ENCODE results near the gene MSRB1. TPM values are rescaled to one million over a fixed set of nuclear protein-coding genes. Genes with fewer than 3 reads are reported as not detected.

Gene MSRB1
- total RNA-seq, 1 experiment from 2014 or later = 26.4 TPM

GRCh38 chr16:1906055-1906845 lies 36.7 kb downstream of the MSRB1 start:
- ChIA-PET CTCF (interaction anchor here (1.0 to 2.1 kb wide), 4 partner anchors 10 to 97 kb away, joined by 3 to 8 read pairs (median 4); no protein-coding TSS in a partner anchor), POLR2A (no interaction called here)
- Mint-ChIP-seq H3K27ac (no peak overlapping the region), H3K4me1 (peaks cover 9% of the 10 kb centered on the region), H3K4me3 (no peak overlapping the region), H3K27me3 (ENCODE audit: low read depth) (peaks cover 7% of the 10 kb centered on the region; the same call in 1 of the 2 replicates), H3K36me3 (no peaks in the 10 kb centered on the region), H3K9me3 (no peaks in the 10 kb centered on the region)
- no peak for DNase-seq (ENCODE audit: low spot score)
- TF ChIP-seq E2F1 (CRISPR knock-in tag; IDR thresholded peaks at IDR 0.05) = no peak
- ATAC-seq = peak; percentile 25; the same call in 1 of the 2 replicates

GRCh38 chr16:1903845-1904840 lies 38.9 kb downstream of the MSRB1 start:
- ChIA-PET CTCF (interaction anchor here (1.3 kb wide), 1 partner anchor 37 kb away, joined by 3 read pairs; no protein-coding TSS in a partner anchor), POLR2A (no interaction called here)
- Mint-ChIP-seq H3K9me3 (no peaks in the 10 kb centered on the region), H3K4me1 (peaks cover 9% of the 10 kb centered on the region), H3K27ac (peak overlapping the region; percentile 19; the same call in 1 of the 2 replicates), H3K36me3 (no peaks in the 10 kb centered on the region), H3K4me3 (no peak overlapping the region), H3K27me3 (ENCODE audit: low read depth) (peaks cover 7% of the 10 kb centered on the region; the same call in 1 of the 2 replicates)
- DNase-seq (ENCODE audit: low spot score) = no peak
- TF ChIP-seq ATF1 (CRISPR knock-in tag; IDR thresholded peaks at IDR 0.05) = no peak
- TF ChIP-seq TEAD1 (CRISPR knock-in tag; IDR thresholded peaks at IDR 0.05) = no peak
- no peak for TF ChIP-seq GABPB1 (CRISPR knock-in tag; IDR thresholded peaks at IDR 0.05)
- no peak for TF ChIP-seq ZBTB43 (CRISPR knock-in tag; IDR thresholded peaks at IDR 0.05)
- no peak for TF ChIP-seq USF1 (CRISPR knock-in tag; IDR thresholded peaks at IDR 0.05)
- TF ChIP-seq HMGXB4 (CRISPR knock-in tag; IDR thresholded peaks at IDR 0.05) = no peak
- no peak for TF ChIP-seq IRF1 (CRISPR knock-in tag; IDR thresholded peaks at IDR 0.05)
- TF ChIP-seq SMAD4 (CRISPR knock-in tag; IDR thresholded peaks at IDR 0.05) = no peak
- no peak for TF ChIP-seq STAT6 (CRISPR knock-in tag; conservative IDR thresholded peaks at IDR 0.05; ENCODE audit: low read depth)
- TF ChIP-seq ZNF416 (CRISPR knock-in tag; IDR thresholded peaks at IDR 0.05) = no peak
- ATAC-seq = no peak

All from WTC11 (cell line).